Stimulated activated CD4-positive, alpha-beta T cell treated with anti-CD3 and anti-CD28 coated beads, Interleukin-1b, Interleukin-23, amount 100 ng/mL, for 1 hour (primary cell): Measurements from ENCODE around the gene AHSG.

Experiments
- DNase-seq, 2 donors: peaks; one replicate each; pipeline ENCODE4 v3.0.0-alpha.2; 2020; ENCODE audit warnings: low read depth in 2 of 2

Gene AHSG

GRCh38 chr3:186592682-186593081, 20.2 kb upstream of the AHSG start:
- DNase-seq = no peak

- no peak for DNase-seq
These were observed 19.0 kb upstream of the AHSG start for GRCh38 chr3:186593862-186594261.

DNA sequence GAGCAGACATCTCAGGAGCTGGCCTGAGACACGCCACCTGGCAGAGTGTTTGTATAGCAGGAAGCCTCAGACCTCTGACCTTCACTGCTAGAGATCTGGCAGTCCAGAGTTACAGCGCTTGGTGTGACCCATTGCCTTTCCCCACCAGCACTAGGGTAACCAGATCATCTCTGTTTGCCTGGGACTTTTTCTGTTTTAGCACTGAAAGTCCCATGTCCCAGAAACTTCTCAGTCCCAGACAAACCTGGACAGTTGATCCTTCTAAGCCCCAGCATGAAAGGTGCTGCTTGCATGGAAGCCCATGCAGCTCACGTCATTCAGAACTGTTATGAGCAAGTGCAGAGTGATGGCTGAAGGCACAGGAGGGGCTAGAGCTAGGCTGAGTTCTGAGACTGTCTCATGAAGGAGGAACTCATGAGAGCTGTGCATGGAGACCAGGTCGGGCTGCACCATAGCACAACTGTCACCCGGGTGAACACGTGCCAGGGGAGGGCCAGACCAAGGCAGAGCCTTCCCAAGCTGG, 18.2 kb upstream of the AHSG start:
- no peak for DNase-seq

GRCh38 chr3:186596568-186597287, 16.1 kb upstream of the AHSG start:
- DNase-seq = no peak

GRCh38 chr3:186598108-186598784, 14.6 kb upstream of the AHSG start:
- DNase-seq = no peak

GRCh38 chr3:186598794-186599141, 14.1 kb upstream of the AHSG start:
- DNase-seq = no peak

- no peak for DNase-seq
These were observed 13.6 kb upstream of the AHSG start for GRCh38 chr3:186599142-186599784.

DNA sequence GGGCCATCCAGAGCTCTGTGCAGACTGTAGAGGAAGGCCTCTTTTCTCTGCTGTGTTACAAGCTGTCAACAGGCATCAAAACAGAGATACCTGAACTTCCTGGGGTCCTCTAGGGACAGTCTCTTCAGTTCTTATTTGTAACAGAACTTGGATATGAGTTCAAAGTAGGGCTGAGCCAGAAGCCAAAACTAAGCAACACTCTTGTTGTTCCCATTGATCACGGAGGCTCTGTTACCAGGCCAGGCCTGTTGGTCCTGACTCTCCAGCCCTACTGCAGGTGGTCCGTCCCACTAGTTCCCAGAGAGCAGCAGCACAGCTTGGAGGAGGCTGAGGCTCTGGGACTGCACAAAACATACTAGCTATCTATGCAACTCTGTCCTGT, 13.1 kb upstream of the AHSG start:
- no peak for DNase-seq

DNA sequence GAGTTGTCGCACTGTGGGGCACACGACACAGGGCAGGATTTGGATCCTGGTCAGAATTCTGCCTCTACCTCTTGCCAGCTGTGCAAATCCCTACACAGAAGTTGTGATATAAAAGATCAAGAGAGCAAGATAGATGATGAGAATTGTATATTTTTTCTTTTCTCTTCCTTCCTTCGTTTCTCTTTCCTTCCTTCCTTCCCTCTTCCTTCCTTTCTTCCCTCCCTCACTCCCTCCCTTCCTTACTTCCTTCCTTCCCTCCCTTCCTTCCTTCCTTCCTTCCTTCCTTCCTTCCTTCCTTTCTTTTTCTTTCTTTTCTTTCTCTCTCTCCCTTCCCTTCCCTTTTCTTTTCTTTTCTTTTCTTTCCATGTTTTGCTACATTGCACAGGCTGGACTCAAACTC, 12.0 kb upstream of the AHSG start:
- DNase-seq = no peak

- DNase-seq = no peak
These were observed 9.7 kb upstream of the AHSG start for GRCh38 chr3:186603159-186603558.

- no peak for DNase-seq
These were observed 7.8 kb upstream of the AHSG start for GRCh38 chr3:186605078-186605477.

- no peak for DNase-seq
These were observed 7.0 kb upstream of the AHSG start for GRCh38 chr3:186605561-186606545.

DNA sequence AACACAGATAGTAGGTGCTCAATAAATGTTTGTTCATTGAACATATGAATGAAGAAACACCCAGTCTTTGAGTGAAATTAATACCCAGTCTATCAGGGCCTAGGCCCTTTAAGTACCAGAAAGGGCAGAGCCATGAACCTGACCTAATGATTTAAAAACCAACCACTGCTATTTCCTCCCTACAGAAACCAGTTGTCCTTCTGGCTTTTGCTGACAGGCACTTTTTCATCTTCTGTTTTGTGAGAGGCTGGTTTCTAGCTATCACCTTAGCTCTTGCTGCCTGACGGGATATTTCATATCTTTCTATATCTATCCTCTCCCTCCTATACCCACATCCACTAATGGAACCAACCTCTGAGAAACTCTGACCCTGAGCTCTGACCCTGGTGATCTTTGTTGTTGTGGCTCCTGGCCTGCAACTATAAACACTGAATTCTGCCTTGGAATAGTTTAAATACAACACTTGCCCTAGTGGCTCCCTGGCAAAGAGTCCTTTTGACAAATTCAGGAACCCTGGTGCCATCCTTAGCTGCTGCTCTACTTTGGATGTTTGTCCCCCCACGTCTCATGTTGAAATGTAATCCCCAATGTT, 4.1 kb upstream of the AHSG start:
- no peak for DNase-seq

GRCh38 chr3:186609247-186609868, 3.5 kb upstream of the AHSG start:
- no peak for DNase-seq

GRCh38 chr3:186612065-186612464, 795 bp upstream of the AHSG start:
- no peak for DNase-seq

DNA sequence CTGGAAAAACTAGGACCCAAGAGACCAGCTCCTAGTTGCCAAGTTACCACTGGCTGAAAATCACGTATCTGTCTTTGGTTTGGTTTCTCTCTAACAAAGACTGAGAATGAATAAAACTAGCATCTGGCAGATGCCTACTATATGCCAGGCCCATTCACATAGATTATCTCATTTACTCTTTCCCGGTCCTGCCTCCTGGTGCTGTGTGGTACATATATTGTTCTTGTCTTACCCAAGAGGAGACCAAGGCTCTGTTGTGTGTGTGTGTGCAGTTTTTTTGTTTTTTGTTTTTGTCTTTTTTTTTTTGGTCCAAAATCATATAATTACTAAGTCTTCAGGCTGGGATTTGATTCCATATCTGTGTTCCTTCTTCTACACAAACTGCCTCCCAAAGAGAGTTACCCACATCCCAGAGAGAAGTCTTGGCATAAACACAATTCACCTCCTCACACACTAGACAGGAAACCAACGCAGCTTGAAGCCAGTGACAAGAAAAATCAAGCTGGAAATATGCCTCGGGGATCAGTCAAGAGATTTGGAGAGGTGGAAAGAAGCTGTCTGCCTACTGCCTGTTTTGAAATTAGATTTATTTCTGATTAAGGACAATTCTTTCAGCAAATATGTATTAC, 891 bp downstream of the AHSG start:
- DNase-seq = no peak

DNA sequence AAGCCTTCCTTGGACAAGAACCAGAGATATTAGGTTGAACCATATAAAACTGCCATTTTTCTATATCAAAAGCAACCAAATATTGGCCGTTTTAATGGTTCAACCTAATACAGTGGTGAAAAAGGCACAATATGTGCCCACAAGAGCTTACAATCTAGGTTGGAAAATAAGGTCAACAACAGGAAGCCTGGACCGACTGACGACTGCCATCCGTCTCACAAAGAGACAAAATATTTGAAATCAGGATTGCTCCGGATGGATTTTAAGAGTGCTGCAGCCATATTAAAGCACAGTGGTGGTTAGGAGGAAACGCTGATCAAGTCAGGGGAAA, 1.4 kb downstream of the AHSG start:
- no peak for DNase-seq

DNA sequence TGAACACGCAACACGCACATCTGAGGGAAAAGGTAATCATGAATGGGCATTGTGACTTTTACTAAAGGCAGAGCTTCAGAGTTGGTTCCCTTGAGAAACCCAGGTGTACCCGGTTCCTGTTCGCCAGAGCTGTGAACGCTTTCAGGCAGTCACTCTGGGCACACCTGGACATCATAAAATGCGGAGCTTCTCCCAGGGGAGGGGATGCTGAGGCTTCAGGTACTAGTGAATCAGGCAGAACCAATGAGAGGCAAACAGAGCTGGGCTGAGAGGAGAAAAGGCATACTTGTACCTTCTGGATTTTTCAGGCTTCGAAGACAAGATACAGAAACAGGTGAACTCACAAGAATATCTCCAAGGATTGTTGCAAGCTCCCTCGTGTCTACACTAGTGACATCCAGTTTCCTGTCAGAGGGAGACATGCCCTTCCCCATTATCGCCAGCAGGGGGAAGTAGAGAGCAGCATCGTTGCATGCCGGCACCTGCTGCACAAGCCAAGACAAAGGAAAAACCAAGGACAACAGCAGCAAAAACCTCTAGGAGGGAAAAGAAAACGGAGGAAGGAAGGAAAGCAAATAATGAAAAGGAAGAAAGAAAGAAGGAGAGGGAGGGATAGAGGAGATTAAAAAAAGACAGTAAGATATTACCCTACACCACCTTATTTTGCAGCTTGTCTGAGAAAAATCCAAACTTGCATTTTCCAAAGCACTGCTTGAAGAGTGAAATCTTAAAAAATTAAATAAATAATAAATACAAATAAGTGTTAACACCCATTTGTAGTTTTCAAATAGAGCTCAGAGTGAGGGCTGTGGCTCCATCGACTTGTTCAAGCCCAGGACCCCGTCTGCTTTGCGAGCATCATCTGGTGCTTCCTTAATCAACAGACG, 2.0 kb downstream of the AHSG start:
- peak; percentile 42 to 66 for DNase-seq

DNA sequence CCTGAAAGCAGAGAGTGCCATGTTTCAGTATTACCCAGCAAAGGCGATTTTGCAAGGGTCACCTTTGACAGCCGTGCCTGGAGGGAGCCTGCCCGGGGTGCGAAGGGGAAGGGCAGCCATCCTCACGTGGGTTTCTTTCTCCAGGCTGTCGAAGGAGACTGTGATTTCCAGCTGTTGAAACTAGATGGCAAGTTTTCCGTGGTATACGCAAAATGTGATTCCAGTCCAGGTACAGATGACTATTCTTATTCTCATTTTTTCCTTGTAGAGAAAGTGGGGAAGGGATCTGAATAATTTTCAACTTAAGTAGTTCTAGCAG, 3.4 kb downstream of the AHSG start:
- DNase-seq = no peak
